ENCODE measurements around the gene COL4A1. TPM values are rescaled to one million over a fixed set of nuclear protein-coding genes. Genes with fewer than 3 reads are reported as not detected.

The COL4A1 gene
- total RNA-seq, result 2,319 to 5,210 TPM (median 5,209 TPM) in 3 replicates
- long read RNA-seq, full-length matches to known transcripts, result 1,842 of 3,618 reads
- long read RNA-seq, partial matches to known transcripts, result 1,399 of 3,618 reads
- long read RNA-seq, other reads (novel, unspliced or antisense), result 377 of 3,618 reads

DNA sequence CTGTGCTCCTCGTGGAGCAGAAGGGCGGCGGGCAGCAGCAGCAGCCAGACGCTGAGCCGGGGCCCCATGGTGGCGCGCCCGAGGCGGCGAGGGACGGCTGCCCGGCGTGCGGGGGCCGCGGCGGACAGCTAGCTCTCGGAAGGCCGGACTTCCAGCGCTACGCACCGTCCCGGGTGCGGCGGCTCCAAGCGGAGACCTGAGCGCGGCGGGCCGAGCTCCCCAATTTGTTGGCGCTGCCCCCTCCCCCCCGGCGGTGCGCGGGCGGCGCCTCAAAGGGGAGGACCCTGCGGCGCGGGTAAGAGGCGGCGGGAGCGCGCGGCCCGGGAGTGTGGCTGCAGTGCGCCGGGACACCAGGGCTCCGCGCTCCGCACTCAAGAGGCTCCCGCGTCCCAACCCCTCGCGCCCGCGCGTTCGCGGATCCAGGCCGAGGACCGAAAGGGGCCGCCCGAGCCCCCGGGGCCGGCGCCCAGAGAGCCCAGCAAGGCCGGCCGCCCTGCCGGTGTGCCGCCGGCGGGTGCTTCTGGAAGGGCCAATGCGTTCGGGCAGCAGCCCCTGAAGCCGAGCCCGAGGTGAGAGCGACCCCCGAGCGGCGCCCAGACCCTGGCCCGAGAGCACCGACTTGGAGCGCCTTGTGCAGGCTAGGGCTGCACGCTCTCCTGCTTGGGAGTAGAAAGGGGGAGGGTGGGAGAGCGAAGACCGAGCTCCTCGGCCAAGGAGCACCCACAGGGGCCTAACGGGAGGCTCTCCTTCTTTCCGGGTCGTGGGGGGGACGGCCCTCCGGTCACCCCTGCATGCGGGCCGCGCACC is at the start of gene COL4A1, which contains the start of gene COL4A2:
Gene COL4A1 (minus strand): TSS at position 198 of the 807 bp plus-strand sequence. CDS start 130 bp downstream, at position 68.
Gene COL4A2 (plus strand): TSS at position 325 of the 807 bp plus-strand sequence. CDS start 620 bp downstream, outside the sequence.
- H3K4me1 Mint-ChIP-seq (ENCODE audit: low read depth), result peaks cover 63% of the 10 kb centered on the region
- no peak for DNase-seq (ENCODE audit: low spot score)
- no peaks in the 10 kb centered on the region for H3K9me3 Mint-ChIP-seq (ENCODE audit: low read depth)
- no peaks in the 10 kb centered on the region for H3K27me3 Mint-ChIP-seq (ENCODE audit: low read depth)
- H3K36me3 Mint-ChIP-seq (ENCODE audit: low read depth), result peaks cover 61% of the 10 kb centered on the region
- peak within 1 kb of the TSS; percentile 97 for H3K27ac Mint-ChIP-seq (ENCODE audit: unreplicated experiment)
- TF ChIP-seq, protein P1, sequence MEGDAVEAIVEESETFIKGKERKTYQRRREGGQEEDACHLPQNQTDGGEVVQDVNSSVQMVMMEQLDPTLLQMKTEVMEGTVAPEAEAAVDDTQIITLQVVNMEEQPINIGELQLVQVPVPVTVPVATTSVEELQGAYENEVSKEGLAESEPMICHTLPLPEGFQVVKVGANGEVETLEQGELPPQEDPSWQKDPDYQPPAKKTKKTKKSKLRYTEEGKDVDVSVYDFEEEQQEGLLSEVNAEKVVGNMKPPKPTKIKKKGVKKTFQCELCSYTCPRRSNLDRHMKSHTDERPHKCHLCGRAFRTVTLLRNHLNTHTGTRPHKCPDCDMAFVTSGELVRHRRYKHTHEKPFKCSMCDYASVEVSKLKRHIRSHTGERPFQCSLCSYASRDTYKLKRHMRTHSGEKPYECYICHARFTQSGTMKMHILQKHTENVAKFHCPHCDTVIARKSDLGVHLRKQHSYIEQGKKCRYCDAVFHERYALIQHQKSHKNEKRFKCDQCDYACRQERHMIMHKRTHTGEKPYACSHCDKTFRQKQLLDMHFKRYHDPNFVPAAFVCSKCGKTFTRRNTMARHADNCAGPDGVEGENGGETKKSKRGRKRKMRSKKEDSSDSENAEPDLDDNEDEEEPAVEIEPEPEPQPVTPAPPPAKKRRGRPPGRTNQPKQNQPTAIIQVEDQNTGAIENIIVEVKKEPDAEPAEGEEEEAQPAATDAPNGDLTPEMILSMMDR (IDR thresholded peaks at IDR 0.05), result no peak
- peak within 1 kb of the TSS; percentile 94 for H3K4me3 Mint-ChIP-seq (ENCODE audit: unreplicated experiment)

- H3K27me3 Mint-ChIP-seq (ENCODE audit: low read depth), result no peaks in the 10 kb centered on the region
- H3K9me3 Mint-ChIP-seq (ENCODE audit: low read depth), result no peaks in the 10 kb centered on the region
- DNase-seq (ENCODE audit: low spot score), result no peak
- peak overlapping the region; percentile 77 for H3K27ac Mint-ChIP-seq (ENCODE audit: unreplicated experiment)
- H3K4me1 Mint-ChIP-seq (ENCODE audit: low read depth), result peaks cover 85% of the 10 kb centered on the region
- H3K36me3 Mint-ChIP-seq (ENCODE audit: low read depth), result peaks cover 38% of the 10 kb centered on the region
- H3K4me3 Mint-ChIP-seq (ENCODE audit: unreplicated experiment), result no peak overlapping the region
- TF ChIP-seq, protein P1 (IDR thresholded peaks at IDR 0.05), result no peak
These were observed 49.4 kb upstream of the COL4A1 start for GRCh38 chr13:110356362-110356761.

DNA sequence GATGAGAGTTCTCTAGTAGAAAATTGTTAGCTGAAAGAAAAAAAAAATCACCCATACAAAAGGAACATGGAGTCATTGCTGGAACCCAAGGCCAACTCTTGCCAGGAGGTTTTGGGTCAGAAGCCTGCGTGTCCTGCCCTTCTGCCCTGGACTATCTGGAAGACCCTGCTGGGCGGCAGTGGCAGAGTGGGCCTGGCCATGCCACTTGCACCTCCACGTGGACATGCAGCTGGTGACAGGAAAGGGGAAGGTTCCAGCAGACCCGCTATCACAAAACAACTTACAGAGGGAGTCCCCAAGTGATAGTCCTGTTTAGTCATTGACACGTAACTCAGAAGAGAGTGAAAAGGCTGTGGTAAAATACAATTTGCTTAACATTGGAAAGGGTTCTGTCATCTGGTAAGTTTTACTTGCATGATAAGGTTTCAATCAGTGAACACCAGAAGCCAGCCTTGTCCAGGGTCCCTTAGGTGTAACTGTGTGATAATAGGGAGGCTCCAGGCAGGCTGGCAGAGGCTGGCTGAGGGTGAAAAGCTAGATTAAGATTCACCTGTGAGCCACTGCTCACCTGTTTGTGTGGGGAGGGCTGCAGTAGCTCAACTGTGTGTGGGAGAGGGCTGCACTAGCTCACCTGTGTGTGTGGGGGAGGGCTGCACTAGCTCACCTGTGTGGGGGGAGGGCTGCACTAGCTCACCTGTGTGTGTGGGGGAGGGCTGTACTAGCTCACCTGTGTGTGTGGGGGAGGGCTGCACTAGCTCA is 47.9 kb upstream of the COL4A1 start:
- H3K27me3 Mint-ChIP-seq (ENCODE audit: low read depth), result no peaks in the 10 kb centered on the region
- DNase-seq (ENCODE audit: low spot score), result no peak
- peak overlapping the region; percentile 87 for H3K27ac Mint-ChIP-seq (ENCODE audit: unreplicated experiment)
- H3K9me3 Mint-ChIP-seq (ENCODE audit: low read depth), result no peaks in the 10 kb centered on the region
- H3K4me1 Mint-ChIP-seq (ENCODE audit: low read depth), result peaks cover 84% of the 10 kb centered on the region
- TF ChIP-seq, protein P1 (IDR thresholded peaks at IDR 0.05), result no peak
- H3K4me3 Mint-ChIP-seq (ENCODE audit: unreplicated experiment), result no peak overlapping the region
- peaks cover 43% of the 10 kb centered on the region for H3K36me3 Mint-ChIP-seq (ENCODE audit: low read depth)

DNA sequence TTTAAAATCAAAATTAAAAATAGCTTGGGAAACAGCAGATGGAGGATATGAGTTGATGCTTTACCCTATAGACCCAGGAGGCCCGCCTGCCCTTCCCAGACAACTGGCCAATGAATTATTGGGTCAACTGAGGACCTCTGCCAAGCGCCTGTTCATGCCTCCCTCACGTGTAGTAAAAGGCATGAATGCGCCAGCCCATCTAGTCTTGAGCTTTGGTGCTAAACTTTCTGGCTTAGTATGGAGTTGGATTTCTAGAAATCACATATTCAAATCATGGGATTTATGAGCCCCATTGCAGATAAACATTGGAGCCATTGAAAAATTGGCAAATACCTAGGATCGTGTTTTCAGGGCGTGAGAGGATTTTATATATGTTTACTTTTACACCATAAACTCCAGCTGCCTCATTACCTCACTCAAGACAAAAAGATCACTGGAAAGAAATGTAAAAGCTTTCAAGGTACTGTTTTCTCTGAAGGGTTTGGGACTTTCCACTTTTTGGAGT is 47.2 kb upstream of the COL4A1 start:
- TF ChIP-seq, protein P1 (IDR thresholded peaks at IDR 0.05), result no peak
- Mint-ChIP-seq H3K9me3 (ENCODE audit: low read depth) (no peaks in the 10 kb centered on the region), H3K27me3 (ENCODE audit: low read depth) (no peaks in the 10 kb centered on the region), H3K4me3 (ENCODE audit: unreplicated experiment) (no peak overlapping the region), H3K27ac (ENCODE audit: unreplicated experiment) (peak overlapping the region; percentile 87), H3K4me1 (ENCODE audit: low read depth) (peaks cover 84% of the 10 kb centered on the region), H3K36me3 (ENCODE audit: low read depth) (peaks cover 40% of the 10 kb centered on the region)
- no peak for DNase-seq (ENCODE audit: low spot score)

Measured in chondrocyte (in vitro differentiated cells).